Measurements from ENCODE around the gene LCE2A.

DNA sequence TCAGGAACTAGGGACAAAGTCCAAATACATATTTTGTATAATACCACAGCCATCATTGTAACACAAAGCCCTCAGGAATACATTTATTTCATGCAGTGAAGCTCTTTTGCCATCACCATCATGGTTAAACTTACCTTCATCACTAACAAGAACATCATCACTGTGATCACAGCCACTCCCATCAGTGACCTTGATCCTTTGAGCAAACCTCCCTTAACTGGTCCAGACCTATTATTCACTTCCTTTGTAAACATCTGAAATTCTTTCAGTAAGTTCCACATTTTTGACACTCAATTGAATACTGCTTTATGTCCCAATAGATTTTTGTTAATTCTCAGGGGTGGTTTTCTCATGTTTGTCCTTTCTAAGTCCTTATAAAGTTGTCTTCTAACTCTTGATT, 43.5 kb downstream of the LCE2A start:
- TF ChIP-seq, protein P1, sequence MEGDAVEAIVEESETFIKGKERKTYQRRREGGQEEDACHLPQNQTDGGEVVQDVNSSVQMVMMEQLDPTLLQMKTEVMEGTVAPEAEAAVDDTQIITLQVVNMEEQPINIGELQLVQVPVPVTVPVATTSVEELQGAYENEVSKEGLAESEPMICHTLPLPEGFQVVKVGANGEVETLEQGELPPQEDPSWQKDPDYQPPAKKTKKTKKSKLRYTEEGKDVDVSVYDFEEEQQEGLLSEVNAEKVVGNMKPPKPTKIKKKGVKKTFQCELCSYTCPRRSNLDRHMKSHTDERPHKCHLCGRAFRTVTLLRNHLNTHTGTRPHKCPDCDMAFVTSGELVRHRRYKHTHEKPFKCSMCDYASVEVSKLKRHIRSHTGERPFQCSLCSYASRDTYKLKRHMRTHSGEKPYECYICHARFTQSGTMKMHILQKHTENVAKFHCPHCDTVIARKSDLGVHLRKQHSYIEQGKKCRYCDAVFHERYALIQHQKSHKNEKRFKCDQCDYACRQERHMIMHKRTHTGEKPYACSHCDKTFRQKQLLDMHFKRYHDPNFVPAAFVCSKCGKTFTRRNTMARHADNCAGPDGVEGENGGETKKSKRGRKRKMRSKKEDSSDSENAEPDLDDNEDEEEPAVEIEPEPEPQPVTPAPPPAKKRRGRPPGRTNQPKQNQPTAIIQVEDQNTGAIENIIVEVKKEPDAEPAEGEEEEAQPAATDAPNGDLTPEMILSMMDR (IDR thresholded peaks at IDR 0.05; ENCODE audit: insufficient read depth, low read depth, low read length) = no peak
- no peak for TF ChIP-seq EZH2 (IDR thresholded peaks at IDR 0.05; ENCODE audit: insufficient read depth, low read length)
